Esophagus squamous epithelium (tissue), 5 donors: ENCODE results near the gene SHISAL1. TPM values are rescaled to one million over a fixed set of nuclear protein-coding genes. Genes with fewer than 3 reads are reported as not detected.
"Not testable (repeated sequence)": the region's sequence is repeated elsewhere in the genome, so short reads cannot be mapped to it uniquely, and the experiment has no call there.

Source experiments
- DNase-seq: peaks from one replicate; lab custom pipeline; 2025; lab: John Stamatoyannopoulos, UW
- H3K27ac ChIP-seq, 4 donors: fragments of 200-600 bp; sonication (generic); one replicate each; pipeline ENCODE4 v1.5.1; 2016 to 2019; ENCODE audit warnings: mild to moderate bottlenecking in 1 of 4
- H3K27me3 ChIP-seq, 4 donors: fragments of 200-600 bp; sonication (generic); 1 replicate in 3 of 4; 2 replicates in 1 of 4; pipeline versions ENCODE4 v1.5.1 to v1.6.0; 2017 to 2021; ENCODE audit warnings: antibody characterized with exemption in 1 of 4
- H3K36me3 ChIP-seq, 3 donors: fragments of 200-600 bp; sonication (generic); one replicate each; pipeline ENCODE4 v1.5.1; 2016 to 2019
- H3K4me1 ChIP-seq, 3 donors: fragments of 200-600 bp; sonication (generic); one replicate each; pipeline ENCODE4 v1.5.1; 2017 to 2019
- H3K4me3 ChIP-seq, 4 donors: fragments of 200-600 bp; sonication (generic); 1 replicate in 3 of 4; 2 replicates in 1 of 4; pipeline ENCODE4 v1.5.1; 2016 to 2019; ENCODE audit warnings: mild to moderate bottlenecking in 2 of 4, moderate library complexity in 1 of 4
- H3K9me3 ChIP-seq, 3 donors: fragments of 200-600 bp; sonication (generic); one replicate each; pipeline ENCODE4 v1.5.1; 2016 to 2019
- POLR2A ChIP-seq, 4 donors: fragments of 450-650 bp; IDR thresholded peaks; one replicate each; pipeline ENCODE4 v1.6.1; 2017; ENCODE audit warnings: antibody characterized with exemption in 4 of 4, mild to moderate bottlenecking in 4 of 4, moderate library complexity in 3 of 4
- WGBS, 2 donors: methylation state at CpG; one replicate each; pipeline ENCODE4 v1.1.5; 2018; 5-methylcytosine and 5-hydroxymethylcytosine counted together
- intact Hi-C: fragments of 100-400 bp; cut with DNase I; formaldehyde crosslinking; loops from one replicate; pipeline ENCODE4 v1.15.0; 2022
- total RNA-seq, 4 donors: library from RNA; depleted of rRNA; stranded (reverse); fragments of >200 nt; gene quantifications; one replicate each; pipeline ENCODE4 v1.1.0, GENCODE V29; 2016
- TF ChIP-seq, protein P1 (sequence below), 6 experiments: fragments of 450-650 bp in 4 of 6; fragments of 200-600 bp in 2 of 6; sonication (generic) in 2 of 6; IDR thresholded peaks; one replicate each; pipeline ENCODE4 v1.5.1; 2016 to 2019; ENCODE audit warnings: antibody characterized with exemption in 6 of 6, mild to moderate bottlenecking in 4 of 6, moderate library complexity in 4 of 6
- donor health status: DM: yes; HTN: yes; CAD: no.

The SHISAL1 gene
- total RNA-seq, 4 donors from 2014 or later, result 0.08 to 1.3 (median 0.31) TPM

DNA sequence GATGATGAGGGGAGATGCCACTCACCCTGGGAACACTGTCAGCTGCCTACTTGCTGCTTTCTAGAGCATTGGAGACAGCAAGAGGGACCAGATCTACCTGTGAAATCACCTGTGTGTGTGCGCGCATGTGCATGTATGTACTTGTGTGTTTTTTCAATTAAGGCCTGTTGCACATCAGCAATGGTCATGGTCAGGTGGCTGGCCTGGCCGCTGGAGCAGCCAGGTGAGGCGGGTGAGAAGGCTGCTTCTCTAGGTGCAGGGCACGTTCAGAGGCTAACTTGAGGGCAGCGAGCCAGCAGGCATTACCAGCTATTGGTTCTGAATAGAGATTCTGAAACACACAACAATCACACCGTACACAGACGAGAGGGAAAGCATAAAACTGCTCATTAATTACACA lies 66.9 kb downstream of the SHISAL1 start:
- H3K36me3 ChIP-seq, result no peaks in the 10 kb centered on the region
- H3K9me3 ChIP-seq, result peaks cover 0 to 18% (median 6%) of the 10 kb centered on the region in 3 donors
- DNase-seq, result no peak
- H3K27ac ChIP-seq, result no peak overlapping the region
- H3K4me1 ChIP-seq, result peaks cover 0 to 9% (median 0%) of the 10 kb centered on the region in 3 donors
- peaks cover 0 to 57% (median 0%) of the 10 kb centered on the region in 4 donors for H3K27me3 ChIP-seq
- intact Hi-C loops, result no loop called here
- no peak for TF ChIP-seq POLR2A (IDR thresholded peaks at IDR 0.05)
- TF ChIP-seq, protein P1, sequence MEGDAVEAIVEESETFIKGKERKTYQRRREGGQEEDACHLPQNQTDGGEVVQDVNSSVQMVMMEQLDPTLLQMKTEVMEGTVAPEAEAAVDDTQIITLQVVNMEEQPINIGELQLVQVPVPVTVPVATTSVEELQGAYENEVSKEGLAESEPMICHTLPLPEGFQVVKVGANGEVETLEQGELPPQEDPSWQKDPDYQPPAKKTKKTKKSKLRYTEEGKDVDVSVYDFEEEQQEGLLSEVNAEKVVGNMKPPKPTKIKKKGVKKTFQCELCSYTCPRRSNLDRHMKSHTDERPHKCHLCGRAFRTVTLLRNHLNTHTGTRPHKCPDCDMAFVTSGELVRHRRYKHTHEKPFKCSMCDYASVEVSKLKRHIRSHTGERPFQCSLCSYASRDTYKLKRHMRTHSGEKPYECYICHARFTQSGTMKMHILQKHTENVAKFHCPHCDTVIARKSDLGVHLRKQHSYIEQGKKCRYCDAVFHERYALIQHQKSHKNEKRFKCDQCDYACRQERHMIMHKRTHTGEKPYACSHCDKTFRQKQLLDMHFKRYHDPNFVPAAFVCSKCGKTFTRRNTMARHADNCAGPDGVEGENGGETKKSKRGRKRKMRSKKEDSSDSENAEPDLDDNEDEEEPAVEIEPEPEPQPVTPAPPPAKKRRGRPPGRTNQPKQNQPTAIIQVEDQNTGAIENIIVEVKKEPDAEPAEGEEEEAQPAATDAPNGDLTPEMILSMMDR (IDR thresholded peaks at IDR 0.05), result no peak
- no peak overlapping the region for H3K4me3 ChIP-seq
- WGBS, 2 donors, result 37 to 66% methylated on average over 4 to 5 of the region's 8 CpGs

GRCh38 chr22:44245438-44245837 lies 67.3 kb downstream of the SHISAL1 start:
- DNase-seq, result no peak
- Histone ChIP-seq H3K4me1 (peaks cover 0 to 9% (median 0%) of the 10 kb centered on the region in 3 donors), H3K27me3 (peaks cover 0 to 56% (median 0%) of the 10 kb centered on the region in 4 donors), H3K36me3 (no peaks in the 10 kb centered on the region), H3K4me3 (no peak overlapping the region), H3K9me3 (peaks cover 0 to 14% (median 6%) of the 10 kb centered on the region in 3 donors), H3K27ac (no peak overlapping the region)
- 30 to 63% methylated on average over 4 to 5 of the region's 7 CpGs for WGBS, 2 donors
- intact Hi-C loops, result no loop called here
- TF ChIP-seq, protein P1 (IDR thresholded peaks at IDR 0.05), result no peak
- no peak for TF ChIP-seq POLR2A (IDR thresholded peaks at IDR 0.05)

GRCh38 chr22:44244265-44244822 lies 68.4 kb downstream of the SHISAL1 start:
- 81 to 84% methylated on average over 8 of the region's 9 CpGs for WGBS, 2 donors
- Histone ChIP-seq H3K9me3 (peaks cover 0 to 3% (median 2%) of the 10 kb centered on the region in 3 donors), H3K36me3 (no peaks in the 10 kb centered on the region), H3K27me3 (peaks cover 0 to 56% (median 0%) of the 10 kb centered on the region in 4 donors), H3K4me1 (peaks cover 0 to 9% (median 0%) of the 10 kb centered on the region in 3 donors), H3K4me3 (no peak overlapping the region), H3K27ac (no peak overlapping the region)
- intact Hi-C loops, result no loop called here
- no peak for TF ChIP-seq POLR2A (IDR thresholded peaks at IDR 0.05)
- TF ChIP-seq, protein P1 (IDR thresholded peaks at IDR 0.05), result no peak
- DNase-seq, result no peak

GRCh38 chr22:44243761-44244160 lies 69.0 kb downstream of the SHISAL1 start:
- no peak overlapping the region for H3K27ac ChIP-seq
- 81 to 82% methylated on average over 8 of the region's 8 CpGs for WGBS, 2 donors
- H3K9me3 ChIP-seq, result no peaks in the 10 kb centered on the region
- H3K4me3 ChIP-seq, result no peak overlapping the region
- peaks cover 0 to 9% (median 0%) of the 10 kb centered on the region in 3 donors for H3K4me1 ChIP-seq
- DNase-seq, result no peak
- peaks cover 0 to 55% (median 0%) of the 10 kb centered on the region in 4 donors for H3K27me3 ChIP-seq
- intact Hi-C loops, result no loop called here
- no peaks in the 10 kb centered on the region for H3K36me3 ChIP-seq
- TF ChIP-seq POLR2A (IDR thresholded peaks at IDR 0.05), result no peak
- TF ChIP-seq, protein P1 (IDR thresholded peaks at IDR 0.05), result no peak

DNA sequence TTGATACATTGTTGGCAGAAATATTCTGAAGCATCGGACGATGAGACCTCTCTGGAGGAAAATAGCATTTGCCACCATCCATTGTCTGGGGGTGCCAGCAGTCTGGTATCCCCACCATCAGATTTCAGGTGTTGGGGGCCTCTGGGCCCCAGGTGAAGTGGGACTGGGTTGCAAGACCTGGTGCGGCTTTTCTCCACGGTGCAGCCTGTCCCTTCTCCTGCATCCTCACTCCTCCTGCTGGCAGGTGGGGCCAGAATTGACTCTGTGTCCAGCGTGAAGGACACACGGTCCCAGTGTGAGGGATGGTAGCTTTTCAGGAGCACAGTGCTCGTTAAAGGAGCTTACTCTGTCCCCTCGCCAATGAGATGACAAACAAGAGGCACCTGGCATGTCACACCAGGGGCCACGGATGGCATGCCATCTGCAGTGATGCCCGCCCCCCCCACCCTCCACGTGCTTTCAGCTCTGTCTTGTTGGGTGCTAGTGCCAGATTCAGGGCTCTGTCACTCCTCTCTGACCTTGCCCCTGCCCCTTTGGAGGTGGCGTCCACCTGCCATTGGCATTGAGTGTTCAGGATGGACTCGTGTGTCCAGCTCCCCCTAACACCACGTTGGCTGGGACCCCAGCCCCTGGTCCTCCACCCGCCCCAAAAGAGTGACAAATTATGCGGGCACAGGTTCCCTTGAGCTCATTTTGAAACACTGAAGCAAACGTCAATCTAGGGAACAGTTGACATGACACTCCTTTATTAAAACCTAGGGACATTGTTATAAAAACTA lies 69.6 kb downstream of the SHISAL1 start:
- 62 to 86% methylated on average over 6 to 8 of the region's 17 CpGs for WGBS, 2 donors
- TF ChIP-seq POLR2A (IDR thresholded peaks at IDR 0.05), result no peak
- TF ChIP-seq, protein P1 (IDR thresholded peaks at IDR 0.05), result no peak

DNA sequence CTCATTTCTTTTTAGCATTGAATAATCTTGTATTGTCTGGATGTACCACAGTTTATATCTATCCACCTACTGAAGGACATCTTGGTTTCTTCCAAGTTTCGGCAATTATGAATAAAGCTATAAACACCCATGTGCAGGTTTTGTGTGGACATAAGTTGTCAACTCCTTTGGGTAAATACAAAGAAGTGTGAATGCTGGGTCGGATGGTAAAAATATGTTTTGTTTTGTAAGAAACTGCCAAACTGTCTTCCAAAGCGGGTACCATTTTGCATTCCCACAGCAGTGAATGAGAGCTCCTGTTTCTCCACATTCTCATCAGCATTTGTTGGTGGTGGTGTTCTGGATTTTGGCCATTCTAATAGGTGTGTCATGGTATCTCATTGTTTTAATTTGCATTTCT lies 71.6 kb downstream of the SHISAL1 start:
- H3K4me1 ChIP-seq, H3K9me3 ChIP-seq, H3K4me3 ChIP-seq, H3K36me3 ChIP-seq, DNase-seq, intact Hi-C loops, H3K27ac ChIP-seq: not testable (repeated sequence)
- WGBS, 2 donors, result 83 to 100% methylated on average over 3 of the region's 3 CpGs
- peaks cover 0 to 32% (median 0%) of the 10 kb centered on the region in 4 donors for H3K27me3 ChIP-seq

More for the DNA sequence above, 69.6 kb downstream of the SHISAL1 start:
- intact Hi-C loops, result no loop called here
- Histone ChIP-seq H3K4me1 (peaks cover 0 to 9% (median 0%) of the 10 kb centered on the region in 3 donors), H3K27me3 (peaks cover 0 to 49% (median 0%) of the 10 kb centered on the region in 4 donors), H3K9me3 (peaks cover 0 to 2% (median 0%) of the 10 kb centered on the region in 3 donors), H3K36me3 (no peaks in the 10 kb centered on the region), H3K4me3 (no peak overlapping the region), H3K27ac (no peak overlapping the region)
- DNase-seq, result no peak
